ENCODE results near the gene CARHSP1.

DNA sequence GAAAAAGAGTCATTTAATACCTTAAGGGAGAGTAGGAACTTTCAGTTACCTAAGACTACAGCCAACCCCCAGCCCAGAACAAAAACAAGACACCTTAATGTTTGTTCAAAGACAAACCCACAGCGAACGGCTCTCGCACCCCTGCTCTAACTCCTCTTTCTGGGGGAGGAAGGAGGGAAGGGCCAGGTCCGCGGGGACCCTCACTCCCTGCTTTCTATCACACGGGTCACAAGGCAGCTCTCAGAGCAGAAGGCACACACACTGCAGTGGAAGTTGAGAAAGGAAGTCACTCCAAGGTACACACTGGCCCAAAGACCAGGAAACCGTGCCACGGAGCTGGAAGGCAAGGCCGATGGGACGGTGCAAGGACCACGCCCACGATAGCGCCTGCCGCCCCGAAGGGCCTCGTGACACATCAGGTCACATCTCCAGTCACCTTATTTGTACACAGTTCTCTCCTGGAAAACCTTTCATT, 23.3 kb upstream of the CARHSP1 start:
- TF ChIP-seq, protein P1, sequence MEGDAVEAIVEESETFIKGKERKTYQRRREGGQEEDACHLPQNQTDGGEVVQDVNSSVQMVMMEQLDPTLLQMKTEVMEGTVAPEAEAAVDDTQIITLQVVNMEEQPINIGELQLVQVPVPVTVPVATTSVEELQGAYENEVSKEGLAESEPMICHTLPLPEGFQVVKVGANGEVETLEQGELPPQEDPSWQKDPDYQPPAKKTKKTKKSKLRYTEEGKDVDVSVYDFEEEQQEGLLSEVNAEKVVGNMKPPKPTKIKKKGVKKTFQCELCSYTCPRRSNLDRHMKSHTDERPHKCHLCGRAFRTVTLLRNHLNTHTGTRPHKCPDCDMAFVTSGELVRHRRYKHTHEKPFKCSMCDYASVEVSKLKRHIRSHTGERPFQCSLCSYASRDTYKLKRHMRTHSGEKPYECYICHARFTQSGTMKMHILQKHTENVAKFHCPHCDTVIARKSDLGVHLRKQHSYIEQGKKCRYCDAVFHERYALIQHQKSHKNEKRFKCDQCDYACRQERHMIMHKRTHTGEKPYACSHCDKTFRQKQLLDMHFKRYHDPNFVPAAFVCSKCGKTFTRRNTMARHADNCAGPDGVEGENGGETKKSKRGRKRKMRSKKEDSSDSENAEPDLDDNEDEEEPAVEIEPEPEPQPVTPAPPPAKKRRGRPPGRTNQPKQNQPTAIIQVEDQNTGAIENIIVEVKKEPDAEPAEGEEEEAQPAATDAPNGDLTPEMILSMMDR (IDR thresholded peaks at IDR 0.05) = no peak
- TF ChIP-seq CHD2 (IDR thresholded peaks at IDR 0.05; ENCODE audit: low read length, partially characterized antibody) = no peak
- no peak for TF ChIP-seq REST (IDR thresholded peaks at IDR 0.05; ENCODE audit: low read depth, low read length)
- TF ChIP-seq EP300 (IDR thresholded peaks at IDR 0.05; ENCODE audit: borderline replicate concordance in 1 of 2, low read depth in 1 of 2, low read length in 1 of 2) = no peak
- TF ChIP-seq NRF1 (IDR thresholded peaks at IDR 0.05; ENCODE audit: low read depth, low read length) = no peak
- TF ChIP-seq FOXM1 (IDR thresholded peaks at IDR 0.05; ENCODE audit: low read depth) = no peak
- no peak for TF ChIP-seq POLR2AphosphoS5 (IDR thresholded peaks at IDR 0.05; ENCODE audit: low read depth, low read length)
- TF ChIP-seq, protein P2, sequence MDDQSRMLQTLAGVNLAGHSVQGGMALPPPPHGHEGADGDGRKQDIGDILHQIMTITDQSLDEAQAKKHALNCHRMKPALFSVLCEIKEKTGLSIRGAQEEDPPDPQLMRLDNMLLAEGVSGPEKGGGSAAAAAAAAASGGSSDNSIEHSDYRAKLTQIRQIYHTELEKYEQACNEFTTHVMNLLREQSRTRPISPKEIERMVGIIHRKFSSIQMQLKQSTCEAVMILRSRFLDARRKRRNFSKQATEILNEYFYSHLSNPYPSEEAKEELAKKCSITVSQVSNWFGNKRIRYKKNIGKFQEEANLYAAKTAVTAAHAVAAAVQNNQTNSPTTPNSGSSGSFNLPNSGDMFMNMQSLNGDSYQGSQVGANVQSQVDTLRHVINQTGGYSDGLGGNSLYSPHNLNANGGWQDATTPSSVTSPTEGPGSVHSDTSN (IDR thresholded peaks at IDR 0.05) = no peak

Measured in SK-N-SH (cell line).